HL-60 (cell line): ENCODE measurements around the gene UTY.

ENCODE experiments used
- DNase-seq, 2 experiments: peaks; one replicate each; pipeline ENCODE4 v3.0.0-alpha.2; 2010 to 2020; ENCODE audit warnings: low read depth in 1 of 2, low spot score in 1 of 2
- H3K27ac ChIP-seq: fragments of 250-450 bp; sonication (Bioruptor Pico); replicated peaks from 2 replicates; pipeline ENCODE4 v1.5.1; 2020; ENCODE audit warnings: mild to moderate bottlenecking, moderate library complexity
- H3K27me3 ChIP-seq: fragments of 250-450 bp; sonication (Bioruptor Pico); 2 replicates; pipeline ENCODE4 v1.5.1; 2021; ENCODE audit warnings: mild to moderate bottlenecking, moderate library complexity; ENCODE audit not compliant: insufficient read depth, poor library complexity, severe bottlenecking
- H3K4me3 ChIP-seq: replicated peaks from 2 replicates; pipeline ENCODE4 v1.5.1; 2011; ENCODE audit warnings: mild to moderate bottlenecking, control low read depth, low read length; ENCODE audit not compliant: insufficient read depth
- CTCF ChIP-seq: IDR thresholded peaks from one replicate; pipeline ENCODE4 v1.5.1; 2011; ENCODE audit warnings: low read length, control low read depth, inconsistent platforms; ENCODE audit not compliant: insufficient read depth
- GABPA ChIP-seq: IDR thresholded peaks from 2 replicates; pipeline ENCODE4 v1.6.1; 2012; ENCODE audit warnings: low read depth
- POLR2AphosphoS5 ChIP-seq: IDR thresholded peaks from 2 replicates; pipeline ENCODE4 v1.6.1; 2012; ENCODE audit warnings: low read depth
- REST ChIP-seq: IDR thresholded peaks from 2 replicates; pipeline ENCODE4 v1.6.1; 2012; ENCODE audit warnings: low read depth; ENCODE audit not compliant: insufficient replicate concordance
- SPI1 ChIP-seq: IDR thresholded peaks from 2 replicates; pipeline ENCODE4 v1.6.1; 2012; ENCODE audit warnings: low read depth, mild to moderate bottlenecking, borderline replicate concordance

UTY gene

DNA sequence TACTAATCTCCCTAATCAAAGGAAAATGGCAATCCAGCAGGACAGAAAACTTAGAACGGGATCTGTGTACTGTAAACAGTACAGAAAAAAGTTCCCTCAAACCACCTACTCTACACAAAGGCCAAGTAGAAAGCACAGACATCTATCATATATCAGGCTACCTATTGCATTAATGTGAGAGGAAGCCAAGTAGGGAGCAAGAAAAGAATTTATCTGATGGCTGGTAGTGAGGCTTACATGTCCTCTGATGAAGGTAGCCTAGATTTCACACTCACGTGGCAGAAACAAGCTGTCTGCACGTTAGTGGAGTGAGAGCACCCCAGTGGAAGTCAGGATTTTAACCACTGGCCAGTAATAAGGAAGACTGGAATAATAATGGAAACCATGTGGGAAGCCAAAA, 28.3 kb downstream of the UTY start:
- TF ChIP-seq SPI1 (no peak), GABPA (no peak), POLR2AphosphoS5 (no peak), CTCF (no peak), REST (no peak)
- DNase-seq: no peak
- Histone ChIP-seq H3K27me3 (no peaks in the 10 kb centered on the region), H3K27ac (no peak overlapping the region), H3K4me3 (no peak overlapping the region)

DNA sequence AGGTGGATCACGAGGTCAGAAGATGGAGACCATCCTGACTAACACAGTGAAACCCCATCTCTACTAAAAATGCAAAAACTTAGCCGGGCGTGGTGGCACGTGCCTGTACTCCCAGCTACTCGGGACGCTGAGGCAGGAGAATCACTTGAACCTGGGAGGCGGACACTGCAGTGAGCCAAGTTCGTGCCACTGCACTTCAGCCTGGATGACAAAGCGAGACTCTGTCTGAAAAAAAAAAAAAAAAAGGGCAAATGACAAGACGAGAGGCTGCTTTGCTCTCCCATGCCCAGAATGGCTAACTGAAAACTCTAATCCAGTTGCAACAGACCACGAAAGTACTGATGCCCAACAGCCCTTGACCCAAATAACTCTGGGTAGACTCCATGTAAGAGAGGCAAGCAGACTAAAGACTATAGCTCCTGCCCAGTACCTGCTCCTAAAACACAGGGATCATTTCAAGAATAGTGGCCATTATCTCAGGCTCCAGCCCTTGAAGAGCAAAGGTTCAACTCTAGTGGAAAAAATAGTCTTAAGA, 29.2 kb downstream of the UTY start:
- Histone ChIP-seq H3K27me3 (no peaks in the 10 kb centered on the region), H3K27ac (no peak overlapping the region), H3K4me3 (no peak overlapping the region)
- TF ChIP-seq POLR2AphosphoS5: no peak
- no peak for TF ChIP-seq SPI1
- no peak for TF ChIP-seq REST
- TF ChIP-seq GABPA: no peak
- no peak for DNase-seq

GRCh38 chrY:13445566-13445965, 34.3 kb downstream of the UTY start:
- no peak for TF ChIP-seq SPI1
- no peak for TF ChIP-seq CTCF
- TF ChIP-seq GABPA: no peak
- no peak for TF ChIP-seq REST
- TF ChIP-seq POLR2AphosphoS5: no peak
- no peak for DNase-seq
- no peak overlapping the region for H3K4me3 ChIP-seq
- H3K27me3 ChIP-seq: no peaks in the 10 kb centered on the region
- no peak overlapping the region for H3K27ac ChIP-seq

GRCh38 chrY:13443146-13443545, 36.7 kb downstream of the UTY start:
- no peak for TF ChIP-seq GABPA
- TF ChIP-seq POLR2AphosphoS5: no peak
- TF ChIP-seq SPI1: no peak
- no peak for TF ChIP-seq CTCF
- no peak for TF ChIP-seq REST
- no peak for DNase-seq
- no peak overlapping the region for H3K27ac ChIP-seq
- no peak overlapping the region for H3K4me3 ChIP-seq
- H3K27me3 ChIP-seq: no peaks in the 10 kb centered on the region
